K562 (cell line): ENCODE measurements around the gene LONP1. TPM values are rescaled to one million over a fixed set of nuclear protein-coding genes. Genes with fewer than 3 reads are reported as not detected.

Experiments used
- BRD9 ChIP-seq: fragments of 450-650 bp; IDR thresholded peaks from 2 replicates; pipeline ENCODE4 v1.6.1; 2018; ENCODE audit warnings: low read depth; ENCODE audit not compliant: partially characterized antibody
- CBX3 ChIP-seq, 2 experiments: IDR thresholded peaks; 1 replicate in 1 of 2; 2 replicates in 1 of 2; pipeline ENCODE4 v1.6.1; 2012; ENCODE audit warnings: inconsistent platforms in 2 of 2, low read length in 2 of 2, borderline replicate concordance in 1 of 2, control low read depth in 1 of 2
- CCNT2 ChIP-seq: IDR thresholded peaks from 2 replicates; pipeline ENCODE4 v1.6.1; 2011; ENCODE audit warnings: borderline replicate concordance, low read depth, mild to moderate bottlenecking, moderate library complexity, mixed read lengths, low read length; ENCODE audit not compliant: insufficient read length; ENCODE audit errors: extremely low read depth
- ELF1 ChIP-seq: fragments of 200-800 bp; sonication (Bioruptor generic); IDR thresholded peaks from 2 replicates; pipeline ENCODE4 v1.6.1; 2016; ENCODE audit warnings: missing genetic modification characterization, missing compliant biosample characterization
- HDAC1 ChIP-seq, 2 experiments: fragments of 450-650 bp; IDR thresholded peaks; 2 replicates each; pipeline ENCODE4 v1.6.1; 2016 to 2017; ENCODE audit warnings: inconsistent platforms in 1 of 2, mild to moderate bottlenecking in 1 of 2, moderate library complexity in 1 of 2
- HDGF ChIP-seq: fragments of 450-650 bp; IDR thresholded peaks from 2 replicates; pipeline ENCODE4 v1.6.1; 2016
- NKRF ChIP-seq: fragments of 450-650 bp; IDR thresholded peaks from 2 replicates; pipeline ENCODE4 v1.6.1; 2016; ENCODE audit warnings: borderline replicate concordance
- NONO ChIP-seq, 2 experiments: fragments of 200-400 bp in 1 of 2; fragments of 450-650 bp in 1 of 2; formaldehyde crosslinking in 1 of 2; IDR thresholded peaks; 2 replicates each; pipeline ENCODE4 v1.6.1; 2017; ENCODE audit warnings: low read depth in 2 of 2, mild to moderate bottlenecking in 2 of 2, moderate library complexity in 2 of 2, low read length in 1 of 2
- NRF1 ChIP-seq, 2 experiments: fragments of 450-650 bp; IDR thresholded peaks in 1 of 2; conservative IDR thresholded peaks in 1 of 2; 2 replicates each; pipeline ENCODE4 v1.6.1; 2014; ENCODE audit warnings: mild to moderate bottlenecking in 2 of 2
- PBX2 ChIP-seq, 2 experiments: IDR thresholded peaks in 1 of 2; conservative IDR thresholded peaks in 1 of 2; 2 replicates each; pipeline ENCODE4 v1.6.1; 2016; ENCODE audit warnings: low read depth in 2 of 2, mild to moderate bottlenecking in 1 of 2, missing compliant biosample characterization in 1 of 2, missing genetic modification characterization in 1 of 2, moderate library complexity in 1 of 2
- POLR2G ChIP-seq: fragments of 200-400 bp; formaldehyde crosslinking; IDR thresholded peaks from 2 replicates; pipeline ENCODE4 v1.6.1; 2017; ENCODE audit warnings: low read depth, mild to moderate bottlenecking, antibody characterized with exemption, low read length, moderate library complexity
- PTTG1 ChIP-seq: fragments of 450-650 bp; IDR thresholded peaks from 2 replicates; pipeline ENCODE4 v1.6.1; 2016; ENCODE audit warnings: low read depth, mild to moderate bottlenecking, missing genetic modification characterization, missing compliant biosample characterization
- SAP30 ChIP-seq: fragments of 200-600 bp; sonication (generic); IDR thresholded peaks from 2 replicates; pipeline ENCODE4 v1.6.1; 2012; ENCODE audit warnings: borderline replicate concordance, low read depth, mild to moderate bottlenecking, moderate library complexity, low read length, control low read depth, inconsistent platforms; ENCODE audit not compliant: insufficient read depth, poor library complexity, severe bottlenecking
- SRSF1 ChIP-seq: fragments of 200-400 bp; formaldehyde crosslinking; IDR thresholded peaks from 2 replicates; pipeline ENCODE4 v1.6.1; 2017; ENCODE audit warnings: mild to moderate bottlenecking, low read depth, low read length, moderate library complexity
- TFAP4 ChIP-seq: sonication (generic); formaldehyde crosslinking; IDR thresholded peaks from 2 replicates; pipeline ENCODE4 v1.8.0; 2022; ENCODE audit warnings: missing genetic modification reagents, mild to moderate bottlenecking, moderate library complexity, borderline replicate concordance
- THRAP3 ChIP-seq: fragments of 450-650 bp; IDR thresholded peaks from 2 replicates; pipeline ENCODE4 v1.6.1; 2016; ENCODE audit warnings: mild to moderate bottlenecking, inconsistent platforms, borderline replicate concordance
- XRCC4 ChIP-seq: IDR thresholded peaks from one replicate; pipeline ENCODE4 v1.6.1; 2011; ENCODE audit not compliant: insufficient read depth, insufficient read length; ENCODE audit errors: extremely low read depth
- ZFP36 ChIP-seq: fragments of 150-350 bp; IDR thresholded peaks from 2 replicates; pipeline ENCODE4 v1.6.1; 2018; ENCODE audit warnings: low read length, low read depth; ENCODE audit not compliant: partially characterized antibody
- ZNF384 ChIP-seq: IDR thresholded peaks from 2 replicates; pipeline ENCODE4 v1.6.1; 2012; ENCODE audit warnings: low read depth, low read length, improper control_type of control experiment
- polyA plus RNA-seq, 8 experiments: library from polyadenylated mRNA; depleted of rRNA in 4 of 8; stranded (reverse) in 5 of 8; unstranded in 3 of 8; fragments of >200 nt; fragmentation: Nextera tagmentation in 2 of 8; fragmentation: Illumina TruSeq in 1 of 8; extraction: Ambion mirVana in 2 of 8; extraction: Trizol in 1 of 8; gene quantifications; 2 replicates each; pipeline versions ENCODE4 v1.2.1 to v1.2.3, GENCODE V29; 2011 to 2014; ENCODE audit warnings: inconsistent platforms in 1 of 8, missing spikeins in 1 of 8
- total RNA-seq, 7 experiments: library from RNA; depleted of rRNA in 6 of 7; stranded (reverse); fragments of >200 nt in 6 of 7; fragmentation: Illumina TruSeq in 2 of 7; extraction: Trizol in 2 of 7; gene quantifications; 2 replicates each; pipeline versions ENCODE4 v1.2.1 to v1.2.3, GENCODE V29; 2011 to 2021; ENCODE audit warnings: low replicate concordance in 1 of 7
- TF ChIP-seq, protein P1 (sequence below): fragments of 250-450 bp; sonication (Bioruptor Pico); IDR thresholded peaks from 2 replicates; pipeline ENCODE4 v1.8.0; 2022; ENCODE audit warnings: moderate library complexity, mild to moderate bottlenecking, inconsistent platforms

LONP1 gene
- total and polyA plus RNA-seq, 9 of the 15 experiments (the other 6 are each of a cell fraction or from before 2014, with no cell fraction given): 1.1 to 238 (median 84.5) TPM

- TF ChIP-seq NONO (IDR thresholded peaks at IDR 0.05; ENCODE audit: low read depth in 2 of 2, low read length in 1 of 2) (no peak), HDGF (peak; percentile 56; the same call in 1 of the 2 replicates), THRAP3 (no peak), NKRF (peak; percentile 95; the same call in 1 of the 2 replicates), TFAP4 (peak; percentile 68; the same call in 1 of the 2 replicates), CBX3 (IDR thresholded peaks at IDR 0.05; ENCODE audit: borderline replicate concordance in 1 of 2, low read length in 2 of 2) (peak in 1 of 2 experiments; percentile 45; a peak in 1 of 3 replicates), ELF1 (tag) (peak; percentile 86), XRCC4 (no peak), ZNF384 (peak; percentile 41; the same call in 1 of the 2 replicates), PBX2 (CRISPR knock-in tag; IDR thresholded peaks at IDR 0.05; ENCODE audit: low read depth) (0 out of 2 replicates have a peak, but pooled peaks have one; percentile 19), PBX2 (tag; conservative IDR thresholded peaks at IDR 0.05; ENCODE audit: low read depth) (no peak), CCNT2 (peak; percentile 72), NRF1 (conservative IDR thresholded peaks at IDR 0.05 in 1 of 2, IDR thresholded peaks at IDR 0.05 in 1 of 2) (peak; percentile 56 to 58), POLR2G (peak; percentile 81), BRD9 (no peak), ZFP36 (peak; percentile 99), PTTG1 (tag) (no peak), SRSF1 (no peak), HDAC1 (IDR thresholded peaks at IDR 0.05) (peak in 1 of 2 experiments; percentile 84; a peak in 2 of 4 replicates), SAP30 (peak; percentile 84)
- TF ChIP-seq, protein P1, sequence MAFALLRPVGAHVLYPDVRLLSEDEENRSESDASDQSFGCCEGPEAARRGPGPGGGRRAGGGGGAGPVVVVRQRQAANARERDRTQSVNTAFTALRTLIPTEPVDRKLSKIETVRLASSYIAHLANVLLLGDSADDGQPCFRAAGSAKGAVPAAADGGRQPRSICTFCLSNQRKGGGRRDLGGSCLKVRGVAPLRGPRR (CRISPR knock-in tag): no peak
These were observed 33.1 kb downstream of the LONP1 start (continued) for GRCh38 chr19:5686647-5687359.
